Liver (tissue), 3 donors: ENCODE results near the gene UBQLN1.

Experiments
- ATF3 ChIP-seq: IDR thresholded peaks from 2 replicates; pipeline ENCODE4 v1.6.1; 2016; ENCODE audit warnings: antibody characterized with exemption
- CTCF ChIP-seq: fragments of 150-350 bp; IDR thresholded peaks from 2 replicates; pipeline ENCODE4 v1.5.1; 2017; ENCODE audit warnings: improper control_type of control experiment, low read depth, low read length; ENCODE audit not compliant: missing input control
- EGR1 ChIP-seq, 2 donors: IDR thresholded peaks; 2 replicates each; pipeline ENCODE4 v1.6.1; 2016 to 2018; ENCODE audit warnings: antibody characterized with exemption in 2 of 2, low read depth in 2 of 2
- GABPA ChIP-seq, 2 donors: IDR thresholded peaks in 1 of 2; conservative IDR thresholded peaks in 1 of 2; 2 replicates each; pipeline ENCODE4 v1.6.1; 2016; ENCODE audit warnings: antibody characterized with exemption in 2 of 2, mild to moderate bottlenecking in 1 of 2, moderate library complexity in 1 of 2
- JUND ChIP-seq, 2 donors: IDR thresholded peaks; 2 replicates each; pipeline ENCODE4 v1.6.1; 2016; ENCODE audit warnings: antibody characterized with exemption in 2 of 2
- RAD21 ChIP-seq, 2 donors: IDR thresholded peaks; 2 replicates each; pipeline ENCODE4 v1.6.1; 2016; ENCODE audit warnings: antibody characterized with exemption in 2 of 2, mild to moderate bottlenecking in 2 of 2
- REST ChIP-seq: IDR thresholded peaks from 2 replicates; pipeline ENCODE4 v1.6.1; 2016; ENCODE audit warnings: antibody characterized with exemption, mild to moderate bottlenecking
- RXRA ChIP-seq, 2 donors: IDR thresholded peaks; 2 replicates each; pipeline ENCODE4 v1.6.1; 2017 to 2018; ENCODE audit warnings: antibody characterized with exemption in 2 of 2, mild to moderate bottlenecking in 1 of 2
- SP1 ChIP-seq: IDR thresholded peaks from 2 replicates; pipeline ENCODE4 v1.6.1; 2018; ENCODE audit warnings: antibody characterized with exemption, mild to moderate bottlenecking
- TAF1 ChIP-seq: conservative IDR thresholded peaks from 2 replicates; pipeline ENCODE4 v1.6.1; 2016; ENCODE audit warnings: antibody characterized with exemption, mild to moderate bottlenecking
- YY1 ChIP-seq: IDR thresholded peaks from 2 replicates; pipeline ENCODE4 v1.6.1; 2016; ENCODE audit warnings: antibody characterized with exemption, mild to moderate bottlenecking
- TF ChIP-seq, protein P1 (sequence below): IDR thresholded peaks from 2 replicates; pipeline ENCODE4 v1.6.1; 2016; ENCODE audit warnings: antibody characterized with exemption
- donor health status: healthy.
- donor health status: healthy.

DNA sequence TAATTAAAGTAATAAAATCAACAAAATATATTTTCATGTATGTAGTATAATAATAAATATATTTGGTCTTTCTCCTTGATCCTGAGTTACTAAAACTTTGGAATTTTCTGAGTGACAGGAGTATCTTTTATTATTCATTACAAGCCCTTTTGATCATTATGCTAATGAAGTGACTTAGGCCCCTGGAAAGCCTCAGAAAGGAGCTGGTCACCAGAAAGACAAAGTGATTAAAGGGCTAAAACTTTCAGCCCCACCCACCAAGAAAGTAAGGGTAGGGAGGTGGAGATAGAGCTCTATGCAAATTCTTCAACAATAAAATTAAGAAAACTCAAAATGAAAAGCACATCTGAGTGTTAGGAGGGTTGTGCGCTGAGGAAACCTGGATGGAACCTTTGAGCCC, 27.5 kb downstream of the UBQLN1 start:
- TF ChIP-seq CTCF (no peak), TAF1 (no peak), ATF3 (no peak), REST (no peak), SP1 (no peak), RXRA (IDR thresholded peaks at IDR 0.05) (no peak), YY1 (no peak), GABPA (IDR thresholded peaks at IDR 0.05 in 1 of 2, conservative IDR thresholded peaks at IDR 0.05 in 1 of 2) (no peak), RAD21 (IDR thresholded peaks at IDR 0.05) (no peak), EGR1 (IDR thresholded peaks at IDR 0.05; ENCODE audit: low read depth in 2 of 2) (no peak), JUND (IDR thresholded peaks at IDR 0.05) (no peak)
- TF ChIP-seq, protein P1, sequence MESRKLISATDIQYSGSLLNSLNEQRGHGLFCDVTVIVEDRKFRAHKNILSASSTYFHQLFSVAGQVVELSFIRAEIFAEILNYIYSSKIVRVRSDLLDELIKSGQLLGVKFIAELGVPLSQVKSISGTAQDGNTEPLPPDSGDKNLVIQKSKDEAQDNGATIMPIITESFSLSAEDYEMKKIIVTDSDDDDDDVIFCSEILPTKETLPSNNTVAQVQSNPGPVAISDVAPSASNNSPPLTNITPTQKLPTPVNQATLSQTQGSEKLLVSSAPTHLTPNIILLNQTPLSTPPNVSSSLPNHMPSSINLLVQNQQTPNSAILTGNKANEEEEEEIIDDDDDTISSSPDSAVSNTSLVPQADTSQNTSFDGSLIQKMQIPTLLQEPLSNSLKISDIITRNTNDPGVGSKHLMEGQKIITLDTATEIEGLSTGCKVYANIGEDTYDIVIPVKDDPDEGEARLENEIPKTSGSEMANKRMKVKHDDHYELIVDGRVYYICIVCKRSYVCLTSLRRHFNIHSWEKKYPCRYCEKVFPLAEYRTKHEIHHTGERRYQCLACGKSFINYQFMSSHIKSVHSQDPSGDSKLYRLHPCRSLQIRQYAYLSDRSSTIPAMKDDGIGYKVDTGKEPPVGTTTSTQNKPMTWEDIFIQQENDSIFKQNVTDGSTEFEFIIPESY: no peak
